Inferior parietal cortex (tissue), 1 donor: ENCODE measurements around the gene SPSB1.

Experiments used
- DNase-seq: peaks from one replicate; pipeline ENCODE4 v3.0.0-alpha.2; 2016; ENCODE audit errors: extremely low spot score

The SPSB1 gene

GRCh38 chr1:9260059-9260766 lies 32.5 kb upstream of the SPSB1 start:
- DNase-seq = no peak

- DNase-seq = no peak
Measured at GRCh38 chr1:9261496-9261895, 31.2 kb upstream of the SPSB1 start.

GRCh38 chr1:9262096-9262986 lies 30.4 kb upstream of the SPSB1 start:
- DNase-seq = no peak

GRCh38 chr1:9263276-9263855 lies 29.3 kb upstream of the SPSB1 start:
- no peak for DNase-seq

GRCh38 chr1:9263984-9264872 lies 28.5 kb upstream of the SPSB1 start:
- no peak for DNase-seq

- DNase-seq = no peak
Measured at GRCh38 chr1:9265037-9265436, 27.7 kb upstream of the SPSB1 start.

GRCh38 chr1:9265968-9266367 lies 26.7 kb upstream of the SPSB1 start:
- no peak for DNase-seq

GRCh38 chr1:9267352-9267686 lies 25.4 kb upstream of the SPSB1 start:
- no peak for DNase-seq

- no peak for DNase-seq
Measured at GRCh38 chr1:9267827-9268581, 24.7 kb upstream of the SPSB1 start.

- DNase-seq = no peak
Measured at GRCh38 chr1:9269078-9269501, 23.6 kb upstream of the SPSB1 start.

GRCh38 chr1:9269721-9270120 lies 23.0 kb upstream of the SPSB1 start:
- DNase-seq = no peak

- DNase-seq = no peak
Measured at GRCh38 chr1:9270290-9270883, 22.3 kb upstream of the SPSB1 start.

GRCh38 chr1:9271283-9271682 lies 21.4 kb upstream of the SPSB1 start:
- DNase-seq = no peak

GRCh38 chr1:9271861-9272595 lies 20.7 kb upstream of the SPSB1 start:
- DNase-seq = no peak

- no peak for DNase-seq
Measured at GRCh38 chr1:9273177-9273576, 19.5 kb upstream of the SPSB1 start.

- no peak for DNase-seq
Measured at GRCh38 chr1:9275161-9275560, 17.5 kb upstream of the SPSB1 start.

GRCh38 chr1:9275567-9276034 lies 17.1 kb upstream of the SPSB1 start:
- DNase-seq = no peak

- DNase-seq = no peak
Measured at GRCh38 chr1:9278116-9278515, 14.6 kb upstream of the SPSB1 start.

- DNase-seq = no peak
Measured at GRCh38 chr1:9278585-9279153, 14.0 kb upstream of the SPSB1 start.
